Measurements from ENCODE around the gene HEMK1. TPM values are rescaled to one million over a fixed set of nuclear protein-coding genes. Genes with fewer than 3 reads are reported as not detected.

The HEMK1 gene
- total RNA-seq, 2 experiments from 2014 or later = 12.4 to 14.6 TPM

- no peak for ATAC-seq (ENCODE audit: poor library complexity)
- H3K27ac Mint-ChIP-seq = no peak overlapping the region
- no peaks in the 10 kb centered on the region for H3K27me3 Mint-ChIP-seq
- H3K4me1 Mint-ChIP-seq (ENCODE audit: low read depth) = no peaks in the 10 kb centered on the region
- H3K9me3 ChIP-seq (ENCODE audit: control insufficient read depth in 1 of 2, insufficient read depth in 1 of 2, low read length in 2 of 2) = no peaks in the 10 kb centered on the region
- H3K4me3 ChIP-seq (ENCODE audit: low read length) = no peak overlapping the region
- H3K9me3 Mint-ChIP-seq = no peaks in the 10 kb centered on the region
- H3K36me3 ChIP-seq (ENCODE audit: insufficient read depth, low read length) = peaks cover 95% of the 10 kb centered on the region
- H3K4me1 ChIP-seq (ENCODE audit: insufficient read depth, low read length) = no peaks in the 10 kb centered on the region
- H3K27ac ChIP-seq (ENCODE audit: low read depth in 1 of 2, low read length in 2 of 2) = no peak overlapping the region
- intact Hi-C loops (cut with DNase I, micrococcal nuclease) = no loop called here
- ChIA-PET POLR2A (no interaction called here), CTCF (no interaction called here)
- peaks cover 69% of the 10 kb centered on the region for H3K36me3 Mint-ChIP-seq (ENCODE audit: low read depth)
- no peaks in the 10 kb centered on the region for H3K27me3 ChIP-seq (ENCODE audit: control insufficient read depth in 1 of 2, insufficient read depth in 2 of 2, low read length in 2 of 2)
- H3K4me3 Mint-ChIP-seq = no peak overlapping the region
- DNase-seq = no peak
- TF ChIP-seq CTCF (IDR thresholded peaks at IDR 0.05) = no peak
These were observed 75.2 kb downstream of the HEMK1 start for GRCh38 chr3:50644561-50644960.

GRCh38 chr3:50645378-50645777, 76.1 kb downstream of the HEMK1 start:
- DNase-seq = no peak
- peaks cover 87% of the 10 kb centered on the region for H3K36me3 ChIP-seq (ENCODE audit: insufficient read depth, low read length)
- H3K9me3 ChIP-seq (ENCODE audit: control insufficient read depth in 1 of 2, insufficient read depth in 1 of 2, low read length in 2 of 2) = no peaks in the 10 kb centered on the region
- ChIA-PET POLR2A (no interaction called here), CTCF (interaction anchor here (0.6 kb wide), 1 partner anchor 862 kb away, joined by 3 read pairs; no protein-coding TSS in a partner anchor)
- H3K4me3 ChIP-seq (ENCODE audit: low read length) = no peak overlapping the region
- no peak for ATAC-seq (ENCODE audit: poor library complexity)
- intact Hi-C loops (cut with DNase I, micrococcal nuclease) = no loop called here
- no peaks in the 10 kb centered on the region for H3K4me1 Mint-ChIP-seq (ENCODE audit: low read depth)
- H3K4me3 Mint-ChIP-seq = no peak overlapping the region
- no peak for TF ChIP-seq CTCF (IDR thresholded peaks at IDR 0.05)
- H3K27me3 Mint-ChIP-seq = no peaks in the 10 kb centered on the region
- H3K4me1 ChIP-seq (ENCODE audit: insufficient read depth, low read length) = no peaks in the 10 kb centered on the region
- no peak overlapping the region for H3K27ac Mint-ChIP-seq
- no peak overlapping the region for H3K27ac ChIP-seq (ENCODE audit: low read depth in 1 of 2, low read length in 2 of 2)
- no peaks in the 10 kb centered on the region for H3K9me3 Mint-ChIP-seq
- peaks cover 65% of the 10 kb centered on the region for H3K36me3 Mint-ChIP-seq (ENCODE audit: low read depth)
- no peaks in the 10 kb centered on the region for H3K27me3 ChIP-seq (ENCODE audit: control insufficient read depth in 1 of 2, insufficient read depth in 2 of 2, low read length in 2 of 2)

Other genes starting within 250 kb of the HEMK1 start
- gene HYAL2, start 246.8 kb upstream of the HEMK1 start, total RNA-seq = 1 to 10 TPM; 1.1 to 1.2 TPM
- 10 to 100 TPM; 23.1 to 24.7 TPM for gene TUSC2, start 241.3 kb upstream of the HEMK1 start, total RNA-seq
- 10 to 100 TPM; 68.0 to 71.2 TPM for gene RASSF1, start 228.7 kb upstream of the HEMK1 start, total RNA-seq
- 1 to 10 TPM; 1.7 to 1.8 TPM for gene ZMYND10, start 223.8 kb upstream of the HEMK1 start, total RNA-seq
- gene NPRL2, start 218.7 kb upstream of the HEMK1 start, total RNA-seq = 10 to 100 TPM; 29.4 to 33.2 TPM
- gene CYB561D2, start 218.7 kb upstream of the HEMK1 start, total RNA-seq = 10 to 100 TPM; 19.8 TPM
- 10 to 100 TPM; 19.0 to 19.9 TPM for gene TMEM115, start 210.0 kb upstream of the HEMK1 start, total RNA-seq
- gene CACNA2D2, start 65.9 kb upstream of the HEMK1 start, total RNA-seq = 1 to 10 TPM; 2.5 to 3.8 TPM
- 1 to 10 TPM; 3.9 to 5.2 TPM for gene C3orf18, start 1.8 kb upstream of the HEMK1 start, total RNA-seq
- gene CISH, start 42.3 kb downstream of the HEMK1 start, total RNA-seq = 1 to 10 TPM; 3.5 to 3.7 TPM
- 10 to 100 TPM; 16.4 to 16.6 TPM for gene MAPKAPK3, start 47.6 kb downstream of the HEMK1 start, total RNA-seq
- 1 to 10 TPM in 1 of 2 experiments, under 1 TPM in 1; 0.93 to 1.1 TPM for gene DOCK3, start 105.4 kb downstream of the HEMK1 start, total RNA-seq

Measured in CD4-positive, alpha-beta T cell (primary cell).